ENCODE data around the gene SVBP. TPM values are rescaled to one million over a fixed set of nuclear protein-coding genes. Genes with fewer than 3 reads are reported as not detected.

SVBP gene
- total and polyA plus RNA-seq, 5 experiments from 2014 or later, result 20.5 to 54.6 (median 36.2) TPM

DNA sequence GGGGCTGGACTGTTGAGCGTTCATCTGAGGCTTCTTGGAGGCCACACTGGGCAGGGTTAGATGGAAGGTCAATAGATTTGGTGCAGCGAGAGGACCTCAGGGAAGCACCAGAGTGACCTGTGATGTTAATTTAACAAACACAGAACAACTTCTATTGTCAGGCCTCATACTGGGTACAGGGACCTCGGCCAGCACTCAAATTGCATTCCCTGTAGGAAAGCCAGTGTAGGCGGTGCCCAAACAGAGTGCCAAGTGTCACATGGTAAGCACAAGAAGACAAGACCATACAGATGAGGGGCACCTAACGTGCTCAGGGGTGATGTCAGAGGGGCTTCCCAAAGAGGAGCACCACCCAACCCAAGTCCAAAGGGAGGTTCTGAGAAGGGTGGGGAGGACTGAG is 31.1 kb downstream of the SVBP start:
- POLR2A ChIA-PET, result interaction anchor here (1.5 to 1.8 kb wide), 2 partner anchors 30 to 61 kb away, joined by 5 read pairs; partner anchors contain the start of genes ERMAP and ZNF691
- Mint-ChIP-seq H3K36me3 (peaks cover 0 to 9% (median 0%) of the 10 kb centered on the region in 3 donors), H3K4me1 (peaks cover 17 to 29% (median 21%) of the 10 kb centered on the region in 4 donors), H3K9me3 (no peaks in the 10 kb centered on the region), H3K27ac (peak overlapping the region in 9 of 10 donors; percentile 47 to 91 (median 84)), H3K27me3 (no peaks in the 10 kb centered on the region), H3K4me3 (peak overlapping the region; percentile 80 to 92 (median 88))
- no peak for ATAC-seq
- no peak for DNase-seq

GRCh38 chr1:42784946-42785693 is 32.1 kb downstream of the SVBP start, which contains the start of gene TMEM269:
TSS of gene TMEM269 (plus strand) at chr1:42784991. CDS start at chr1:42789894, 4,903 bp downstream.
- Mint-ChIP-seq H3K9me3 (no peaks in the 10 kb centered on the region), H3K4me1 (peaks cover 17 to 29% (median 25%) of the 10 kb centered on the region in 4 donors), H3K27ac (peak within 1 kb of the TSS; percentile 47 to 91 (median 84)), H3K27me3 (no peaks in the 10 kb centered on the region), H3K36me3 (peaks cover 0 to 18% (median 5%) of the 10 kb centered on the region in 3 donors), H3K4me3 (peak within 1 kb of the TSS; percentile 80 to 92 (median 88))
- DNase-seq (peak; percentile 14 to 72 (median 38)), ATAC-seq (peak; percentile 88 to 90)
- POLR2A ChIA-PET, result interaction anchor here (0.6 to 1.8 kb wide), 6 partner anchors 18 to 146 kb away, joined by 3 to 12 read pairs (median 5); partner anchors contain the start of genes C1orf50, ERMAP, P3H1 and YBX1

DNA sequence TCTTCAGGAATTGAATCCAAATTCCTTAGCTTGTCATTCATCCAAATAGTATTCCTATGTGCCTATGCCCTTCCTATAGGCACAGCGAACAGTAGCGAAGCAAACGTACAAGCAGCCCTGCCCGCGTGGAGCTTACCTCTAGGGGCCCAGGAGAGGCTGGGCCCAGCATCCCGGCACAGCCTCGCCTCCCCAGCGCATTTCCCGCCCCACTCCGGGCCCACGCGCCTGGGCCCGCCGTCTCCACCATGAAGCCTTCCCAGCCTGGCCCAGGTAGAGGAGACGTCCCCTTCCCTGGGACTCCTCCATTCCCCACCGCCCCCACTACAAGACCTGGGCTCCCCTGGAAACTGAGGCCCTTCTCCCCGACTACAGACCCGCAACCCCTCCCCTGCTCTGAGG is 32.7 kb downstream of the SVBP start:
- peaks cover 17 to 29% (median 26%) of the 10 kb centered on the region in 4 donors for H3K4me1 Mint-ChIP-seq
- POLR2A ChIA-PET, result interaction anchor here (0.6 to 1.8 kb wide), 6 partner anchors 18 to 147 kb away, joined by 3 to 12 read pairs (median 5); partner anchors contain the start of genes C1orf50, ERMAP, P3H1 and YBX1
- H3K27ac Mint-ChIP-seq, result peak overlapping the region in 7 of 10 donors; percentile 4 to 88 (median 75)
- DNase-seq (peak in 1 of 10 donors; percentile 63), ATAC-seq (no peak)
- no peaks in the 10 kb centered on the region for H3K9me3 Mint-ChIP-seq
- H3K36me3 Mint-ChIP-seq, result peaks cover 0 to 23% (median 5%) of the 10 kb centered on the region in 3 donors
- H3K27me3 Mint-ChIP-seq, result no peaks in the 10 kb centered on the region
- H3K4me3 Mint-ChIP-seq, result peak overlapping the region in 9 of 10 donors; percentile 28 to 92 (median 66)

DNA sequence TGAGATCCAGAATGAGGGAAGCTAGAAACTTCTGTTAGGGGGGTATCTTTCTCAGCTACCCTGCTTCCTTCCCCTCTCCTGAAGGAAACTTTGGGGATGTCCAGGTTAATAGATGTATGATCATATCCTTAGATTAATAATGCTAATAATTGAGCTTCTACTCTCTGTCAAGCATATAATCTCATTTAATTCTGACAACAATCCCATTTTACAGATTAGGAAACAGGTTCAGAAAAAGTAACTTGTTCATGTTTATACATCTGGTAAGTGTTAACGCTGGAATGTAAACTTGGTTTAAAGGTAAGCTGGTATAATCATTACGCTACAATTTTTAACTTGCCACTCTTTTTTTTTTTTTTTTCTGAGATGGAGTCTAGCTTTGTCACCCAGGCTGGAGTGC is 34.1 kb downstream of the SVBP start:
- Mint-ChIP-seq H3K27ac (peak overlapping the region in 2 of 10 donors; percentile 51 to 59), H3K9me3 (no peaks in the 10 kb centered on the region), H3K27me3 (no peaks in the 10 kb centered on the region), H3K36me3 (peaks cover 0 to 38% (median 5%) of the 10 kb centered on the region in 3 donors), H3K4me1 (peaks cover 17 to 30% (median 29%) of the 10 kb centered on the region in 4 donors), H3K4me3 (peak overlapping the region in 1 of 10 donors; percentile 4)
- POLR2A ChIA-PET, result interaction anchor here (0.7 to 1.0 kb wide), 2 partner anchors 13 to 16 kb away, joined by 3 to 4 read pairs; partner anchors contain the start of genes C1orf50 and P3H1
- no peak for DNase-seq
- no peak for ATAC-seq

GRCh38 chr1:42780176-42780575 is 37.0 kb downstream of the SVBP start:
- Mint-ChIP-seq H3K27me3 (no peaks in the 10 kb centered on the region), H3K9me3 (no peaks in the 10 kb centered on the region), H3K36me3 (peaks cover 0 to 66% (median 6%) of the 10 kb centered on the region in 3 donors), H3K4me3 (no peak overlapping the region), H3K4me1 (peaks cover 9 to 26% (median 19%) of the 10 kb centered on the region in 4 donors), H3K27ac (peak overlapping the region in 2 of 10 donors; percentile 12 to 16)
- DNase-seq (no peak), ATAC-seq (no peak)
- POLR2A ChIA-PET, result interaction anchor here (0.7 to 1.0 kb wide), 2 partner anchors 12 to 13 kb away, joined by 3 read pairs; partner anchors contain the start of genes C1orf50 and P3H1

- Mint-ChIP-seq H3K9me3 (no peaks in the 10 kb centered on the region), H3K4me3 (no peak overlapping the region), H3K27ac (peak overlapping the region in 3 of 10 donors; percentile 34 to 69 (median 65)), H3K4me1 (peaks cover 8 to 25% (median 16%) of the 10 kb centered on the region in 4 donors), H3K36me3 (peaks cover 0 to 71% (median 6%) of the 10 kb centered on the region in 3 donors), H3K27me3 (no peaks in the 10 kb centered on the region)
- no peak for ATAC-seq
- POLR2A ChIA-PET, result interaction anchor here (0.7 to 1.0 kb wide), 2 partner anchors 12 to 13 kb away, joined by 3 read pairs; partner anchors contain the start of genes C1orf50 and P3H1
- no peak for DNase-seq
These were observed 37.5 kb downstream of the SVBP start for GRCh38 chr1:42779725-42780124.

DNA sequence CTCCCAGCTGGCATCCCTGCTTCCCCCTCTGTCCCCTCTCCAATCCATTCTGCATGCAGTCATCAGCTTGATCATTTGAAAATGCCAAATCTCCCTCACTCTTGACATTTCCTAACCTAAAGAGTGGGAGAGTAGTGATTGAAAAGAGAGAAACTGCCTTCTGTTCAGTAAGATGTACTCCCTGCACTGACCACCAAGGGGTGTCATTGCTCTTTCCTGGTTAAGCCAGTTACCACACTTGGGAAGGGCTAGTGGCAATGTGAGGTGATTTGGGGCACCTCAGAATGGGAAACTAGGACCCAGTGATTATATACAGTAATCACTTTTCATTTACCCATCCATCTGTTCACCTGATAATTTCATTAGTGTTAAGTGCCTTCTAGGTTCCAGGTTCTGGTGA is 39.3 kb downstream of the SVBP start:
- H3K4me3 Mint-ChIP-seq, result no peak overlapping the region
- no peaks in the 10 kb centered on the region for H3K27me3 Mint-ChIP-seq
- ATAC-seq (peak; percentile 47 to 54), DNase-seq (peak in 4 of 10 donors; percentile 22 to 65 (median 36))
- H3K36me3 Mint-ChIP-seq, result peaks cover 0 to 88% (median 6%) of the 10 kb centered on the region in 3 donors
- POLR2A ChIA-PET, result interaction anchor here (0.5 to 1.4 kb wide), 4 partner anchors 9 to 298 kb away, joined by 3 to 5 read pairs (median 4); partner anchors contain the start of genes C1orf50 and P3H1
- H3K27ac Mint-ChIP-seq, result peak overlapping the region in 3 of 10 donors; percentile 10 to 63 (median 50)
- H3K9me3 Mint-ChIP-seq, result no peaks in the 10 kb centered on the region
- peaks cover 6 to 23% (median 16%) of the 10 kb centered on the region in 4 donors for H3K4me1 Mint-ChIP-seq

DNA sequence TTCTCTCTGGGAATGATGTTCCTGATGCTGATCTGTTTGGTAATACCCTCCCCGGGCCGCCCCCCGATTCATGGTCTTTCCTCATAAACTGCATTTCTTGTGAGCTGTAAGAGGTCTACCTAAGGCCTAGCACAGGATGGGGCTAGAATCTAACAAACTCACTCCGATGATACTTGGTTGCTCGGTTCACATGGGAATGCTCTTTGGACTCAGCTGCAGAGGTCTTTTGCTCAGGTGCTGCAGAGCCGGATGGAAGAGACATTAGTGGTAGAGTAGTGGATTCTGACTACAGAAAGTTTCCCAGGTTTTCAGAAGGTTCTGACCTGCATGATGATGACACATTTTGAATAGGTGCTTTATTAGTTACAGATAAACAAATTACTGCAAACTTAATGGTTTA is 40.7 kb downstream of the SVBP start:
- H3K27ac Mint-ChIP-seq, result peak overlapping the region in 2 of 10 donors; percentile 11 to 24
- no peaks in the 10 kb centered on the region for H3K27me3 Mint-ChIP-seq
- H3K9me3 Mint-ChIP-seq, result no peaks in the 10 kb centered on the region
- peaks cover 14 to 29% (median 19%) of the 10 kb centered on the region in 4 donors for H3K4me1 Mint-ChIP-seq
- no peak for DNase-seq
- POLR2A ChIA-PET, result interaction anchor here (0.6 to 1.2 kb wide), 4 partner anchors 8 to 297 kb away, joined by 3 to 5 read pairs (median 4); partner anchors contain the start of genes C1orf50, ERMAP and P3H1
- peaks cover 0 to 91% (median 6%) of the 10 kb centered on the region in 3 donors for H3K36me3 Mint-ChIP-seq
- no peak overlapping the region for H3K4me3 Mint-ChIP-seq
- no peak for ATAC-seq

GRCh38 chr1:42774928-42775526 is 42.2 kb downstream of the SVBP start:
- POLR2A ChIA-PET, result no interaction called here
- H3K27ac Mint-ChIP-seq, result peak overlapping the region in 1 of 10 donors; percentile 77
- H3K9me3 Mint-ChIP-seq, result no peaks in the 10 kb centered on the region
- ATAC-seq (no peak), DNase-seq (no peak)
- H3K4me1 Mint-ChIP-seq, result peaks cover 20 to 31% (median 25%) of the 10 kb centered on the region in 4 donors
- H3K27me3 Mint-ChIP-seq, result no peaks in the 10 kb centered on the region
- H3K4me3 Mint-ChIP-seq, result no peak overlapping the region
- peaks cover 0 to 81% (median 5%) of the 10 kb centered on the region in 3 donors for H3K36me3 Mint-ChIP-seq

- no peaks in the 10 kb centered on the region for H3K9me3 Mint-ChIP-seq
- H3K36me3 Mint-ChIP-seq, result peaks cover 0 to 74% (median 5%) of the 10 kb centered on the region in 3 donors
- no peak overlapping the region for H3K4me3 Mint-ChIP-seq
- no peak for DNase-seq
- POLR2A ChIA-PET, result no interaction called here
- no peaks in the 10 kb centered on the region for H3K27me3 Mint-ChIP-seq
- H3K4me1 Mint-ChIP-seq, result peaks cover 21 to 43% (median 35%) of the 10 kb centered on the region in 4 donors
- H3K27ac Mint-ChIP-seq, result peak overlapping the region in 4 of 10 donors; percentile 39 to 69 (median 55)
- no peak for ATAC-seq
These were observed 43.8 kb downstream of the SVBP start for GRCh38 chr1:42773420-42773819.

GRCh38 chr1:42769811-42770210 is 47.4 kb downstream of the SVBP start:
- POLR2A ChIA-PET, result interaction anchor here (0.6 to 1.8 kb wide), 4 partner anchors 8 to 152 kb away, joined by 3 to 4 read pairs (median 4); partner anchors contain the start of gene ZNF691
- Mint-ChIP-seq H3K27me3 (no peaks in the 10 kb centered on the region), H3K9me3 (no peaks in the 10 kb centered on the region), H3K27ac (peak overlapping the region in 1 of 10 donors; percentile 89), H3K4me1 (peaks cover 15 to 48% (median 39%) of the 10 kb centered on the region in 4 donors), H3K36me3 (peaks cover 0 to 39% (median 4%) of the 10 kb centered on the region in 3 donors), H3K4me3 (peak overlapping the region in 9 of 10 donors; percentile 4 to 61 (median 34))
- DNase-seq, result no peak
- ATAC-seq, result no peak

DNA sequence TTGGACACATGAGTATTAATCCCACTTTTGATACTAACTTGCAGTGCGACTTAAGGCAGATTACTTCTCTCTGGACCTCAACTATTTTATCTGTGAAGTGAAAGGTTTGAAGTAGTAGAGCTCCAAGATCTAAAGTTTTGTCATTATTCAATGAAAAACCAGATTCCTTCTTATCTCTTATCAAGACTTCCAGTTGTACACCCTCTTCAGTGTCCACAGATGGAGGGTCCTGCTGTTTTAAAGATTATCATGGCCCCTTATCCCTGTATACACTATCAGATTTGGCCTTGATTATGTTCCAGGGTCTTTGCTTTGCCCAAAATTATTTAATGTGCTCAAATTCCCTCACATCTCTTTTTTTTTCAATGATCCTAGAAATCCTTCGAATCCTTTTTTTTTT is 49.0 kb downstream of the SVBP start:
- ATAC-seq (no peak), DNase-seq (no peak)
- H3K27me3 Mint-ChIP-seq, result no peaks in the 10 kb centered on the region
- no peak overlapping the region for H3K4me3 Mint-ChIP-seq
- POLR2A ChIA-PET, result interaction anchor here (0.7 to 3.6 kb wide), 6 partner anchors 8 to 85 kb away, joined by 3 to 49 read pairs (median 7); partner anchors contain the start of genes YBX1 and ZNF691
- H3K9me3 Mint-ChIP-seq, result no peaks in the 10 kb centered on the region
- peak overlapping the region in 7 of 10 donors; percentile 84 to 98 (median 95) for H3K27ac Mint-ChIP-seq
- H3K36me3 Mint-ChIP-seq, result peaks cover 0 to 24% (median 4%) of the 10 kb centered on the region in 3 donors
- peaks cover 13 to 45% (median 39%) of the 10 kb centered on the region in 4 donors for H3K4me1 Mint-ChIP-seq

Measured in naive thymus-derived CD8-positive, alpha-beta T cell (primary cell).